ENCODE results near the gene TAGLN.

DNA sequence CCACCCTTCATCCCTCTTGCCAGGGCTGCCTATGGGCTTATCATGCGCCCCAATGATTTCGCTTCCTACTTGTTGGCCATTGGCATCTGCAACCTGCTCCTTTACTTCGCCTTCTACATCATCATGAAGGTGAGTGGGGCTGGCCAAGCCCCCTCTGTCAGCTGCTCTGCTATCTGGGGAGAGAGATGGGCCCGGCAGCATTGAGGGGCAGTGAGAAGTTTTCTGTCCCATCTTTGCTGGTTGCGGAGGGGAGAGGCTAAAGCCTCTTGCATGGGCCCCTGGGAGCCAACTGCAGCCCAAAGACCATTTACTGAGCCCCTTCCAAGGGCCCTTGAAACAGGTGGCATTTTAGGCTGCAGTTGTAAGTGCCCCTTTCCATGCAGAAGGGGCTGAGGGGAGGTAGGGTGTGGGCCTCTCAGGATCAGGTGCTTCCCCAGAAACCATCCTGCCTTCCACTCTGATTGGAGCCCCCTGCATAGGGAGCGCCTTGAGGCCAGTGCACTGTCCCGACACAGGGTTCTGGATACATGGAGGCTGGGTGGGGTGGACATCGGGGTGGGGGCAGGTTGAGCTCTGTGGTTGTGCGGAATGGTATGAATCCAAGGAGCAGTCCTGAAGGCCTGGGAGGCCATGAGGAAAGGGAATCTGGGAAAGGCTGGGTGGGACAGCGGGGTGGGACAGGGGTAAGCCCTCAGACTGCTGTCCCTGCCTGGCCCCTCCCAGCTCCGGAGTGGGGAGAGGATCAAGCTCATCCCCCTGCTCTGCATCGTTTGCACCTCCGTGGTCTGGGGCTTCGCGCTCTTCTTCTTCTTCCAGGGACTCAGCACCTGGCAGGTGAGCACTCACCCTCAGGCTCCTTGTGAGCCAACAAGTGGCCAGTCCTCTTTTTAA, 5.8 kb upstream of the TAGLN start:
- TF ChIP-seq, protein P1, sequence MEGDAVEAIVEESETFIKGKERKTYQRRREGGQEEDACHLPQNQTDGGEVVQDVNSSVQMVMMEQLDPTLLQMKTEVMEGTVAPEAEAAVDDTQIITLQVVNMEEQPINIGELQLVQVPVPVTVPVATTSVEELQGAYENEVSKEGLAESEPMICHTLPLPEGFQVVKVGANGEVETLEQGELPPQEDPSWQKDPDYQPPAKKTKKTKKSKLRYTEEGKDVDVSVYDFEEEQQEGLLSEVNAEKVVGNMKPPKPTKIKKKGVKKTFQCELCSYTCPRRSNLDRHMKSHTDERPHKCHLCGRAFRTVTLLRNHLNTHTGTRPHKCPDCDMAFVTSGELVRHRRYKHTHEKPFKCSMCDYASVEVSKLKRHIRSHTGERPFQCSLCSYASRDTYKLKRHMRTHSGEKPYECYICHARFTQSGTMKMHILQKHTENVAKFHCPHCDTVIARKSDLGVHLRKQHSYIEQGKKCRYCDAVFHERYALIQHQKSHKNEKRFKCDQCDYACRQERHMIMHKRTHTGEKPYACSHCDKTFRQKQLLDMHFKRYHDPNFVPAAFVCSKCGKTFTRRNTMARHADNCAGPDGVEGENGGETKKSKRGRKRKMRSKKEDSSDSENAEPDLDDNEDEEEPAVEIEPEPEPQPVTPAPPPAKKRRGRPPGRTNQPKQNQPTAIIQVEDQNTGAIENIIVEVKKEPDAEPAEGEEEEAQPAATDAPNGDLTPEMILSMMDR (IDR thresholded peaks at IDR 0.05; ENCODE audit: low read depth, low read length, poor library complexity, severe bottlenecking) = no peak
- no peak for TF ChIP-seq EZH2phosphoT487 (IDR thresholded peaks at IDR 0.05; ENCODE audit: borderline replicate concordance, low read length)

Measured in DOHH2 (cell line).